HG03571 (cell line): ENCODE measurements around the gene EEA1.

Experiments used
- ATAC-seq: cut with Tn5 transposase; IDR thresholded peaks from one replicate; pipeline ENCODE4 v1.9.1; 2021; ENCODE audit not compliant: unreplicated experiment

Gene EEA1

DNA sequence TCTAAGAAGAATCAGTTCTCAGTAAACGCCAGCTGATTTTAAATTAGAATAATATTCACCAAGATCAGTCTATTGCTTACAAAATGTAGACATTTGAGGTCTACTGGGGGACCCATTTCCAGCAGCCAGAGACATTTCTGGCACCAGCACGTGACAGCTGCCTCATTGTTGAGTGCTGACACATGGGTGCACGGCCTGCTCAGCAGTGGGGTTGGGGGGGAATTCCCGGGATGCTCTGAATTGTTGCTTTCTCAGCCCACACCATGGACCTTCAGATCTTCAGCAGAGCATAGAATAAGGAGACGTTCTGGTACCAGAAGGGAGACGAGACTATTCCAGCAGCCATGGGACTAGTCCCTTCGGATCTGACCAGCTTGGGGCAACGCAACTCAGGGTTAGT is 208.0 kb downstream of the EEA1 start:
- no peak for ATAC-seq
